Astrocyte (in vitro differentiated cells and primary cell): ENCODE measurements around the gene ABCA4.
"Not testable (repeated sequence)": the region's sequence is repeated elsewhere in the genome, so short reads cannot be mapped to it uniquely, and the experiment has no call there.

Experiments used
- CTCF ChIP-seq: IDR thresholded peaks from 2 replicates; pipeline ENCODE4 v1.5.1; 2011; ENCODE audit warnings: low read depth, mild to moderate bottlenecking, inconsistent platforms, low read length, moderate library complexity; ENCODE audit not compliant: insufficient read depth
- EZH2 ChIP-seq: IDR thresholded peaks from 2 replicates; pipeline ENCODE4 v1.6.1; 2012; ENCODE audit warnings: mild to moderate bottlenecking, low read length, inconsistent platforms; ENCODE audit not compliant: insufficient read depth

- not testable (repeated sequence) for TF ChIP-seq CTCF, EZH2
Observed at GRCh38 chr1:94164121-94164520, 43.2 kb upstream of the ABCA4 start.
